OCI-LY7 (cell line): ENCODE data around the gene NCR1.

Experiments used
- CTCF ChIP-seq: fragments of 200-600 bp; sonication (generic); conservative IDR thresholded peaks from 2 replicates; pipeline ENCODE4 v1.5.1; 2014; ENCODE audit warnings: mild to moderate bottlenecking, antibody characterized with exemption, low read length, moderate library complexity, mixed read lengths
- EZH2phosphoT487 ChIP-seq: fragments of 200-600 bp; sonication (generic); IDR thresholded peaks from 2 replicates; pipeline ENCODE4 v1.6.1; 2018; ENCODE audit warnings: low read depth, borderline replicate concordance, mild to moderate bottlenecking, mixed run types, antibody characterized with exemption, low read length, moderate library complexity, mixed read lengths

- no peak for TF ChIP-seq CTCF
- TF ChIP-seq EZH2phosphoT487: no peak
These were observed 22.7 kb upstream of the NCR1 start for GRCh38 chr19:54883228-54883627.
